Stomach smooth muscle (tissue), 2 donors: ENCODE data around the gene SCRN1.

Experiments
- H3K27ac ChIP-seq: one replicate; pipeline ENCODE4 v1.7.0; 2013; ENCODE audit warnings: mild to moderate bottlenecking, low read length, inconsistent platforms
- H3K27me3 ChIP-seq, 2 donors: one replicate each; pipeline ENCODE4 v1.7.0; 2013; ENCODE audit warnings: low read length in 2 of 2; ENCODE audit not compliant: insufficient read depth in 2 of 2, control insufficient read depth in 1 of 2
- H3K36me3 ChIP-seq, 2 donors: one replicate each; pipeline ENCODE4 v1.7.0; 2013; ENCODE audit warnings: low read length in 2 of 2; ENCODE audit not compliant: control insufficient read depth in 2 of 2, insufficient read depth in 2 of 2
- H3K4me1 ChIP-seq: one replicate; pipeline ENCODE4 v1.7.0; 2013; ENCODE audit warnings: low read length; ENCODE audit not compliant: control insufficient read depth, insufficient read depth
- H3K4me3 ChIP-seq, 2 donors: one replicate each; pipeline ENCODE4 v1.7.0; 2013; ENCODE audit warnings: low read length in 2 of 2
- H3K9ac ChIP-seq, 2 donors: one replicate each; pipeline ENCODE4 v1.7.0; 2013; ENCODE audit warnings: low read length in 2 of 2, mild to moderate bottlenecking in 1 of 2
- H3K9me3 ChIP-seq, 2 donors: one replicate each; pipeline ENCODE4 v1.7.0; 2013; ENCODE audit warnings: low read length in 2 of 2; ENCODE audit not compliant: control insufficient read depth in 2 of 2
- donor health status: healthy.
- donor health status: Pancreatic carcinoma.

SCRN1 gene

GRCh38 chr7:29953726-29954347, 35.8 kb downstream of the SCRN1 start:
- Histone ChIP-seq H3K27me3 (no peaks in the 10 kb centered on the region), H3K4me1 (peaks cover 12% of the 10 kb centered on the region), H3K4me3 (no peak overlapping the region), H3K27ac (no peak overlapping the region), H3K9ac (no peak overlapping the region), H3K9me3 (no peaks in the 10 kb centered on the region), H3K36me3 (peaks cover 21 to 29% of the 10 kb centered on the region in 2 donors)

GRCh38 chr7:29951206-29951605, 38.4 kb downstream of the SCRN1 start:
- peaks cover 29 to 39% of the 10 kb centered on the region in 2 donors for H3K36me3 ChIP-seq

GRCh38 chr7:29950480-29950879, 39.1 kb downstream of the SCRN1 start:
- peaks cover 29 to 37% of the 10 kb centered on the region in 2 donors for H3K36me3 ChIP-seq
- H3K4me3 ChIP-seq, result no peak overlapping the region
- H3K27ac ChIP-seq, result no peak overlapping the region
- H3K9me3 ChIP-seq, result no peaks in the 10 kb centered on the region
- no peak overlapping the region for H3K9ac ChIP-seq
- H3K4me1 ChIP-seq, result no peaks in the 10 kb centered on the region
- H3K27me3 ChIP-seq, result no peaks in the 10 kb centered on the region

More at GRCh38 chr7:29951206-29951605, 38.4 kb downstream of the SCRN1 start:
- H3K27ac ChIP-seq, result no peak overlapping the region
- H3K4me1 ChIP-seq, result peaks cover 2% of the 10 kb centered on the region
- H3K9me3 ChIP-seq, result no peaks in the 10 kb centered on the region
- no peak overlapping the region for H3K4me3 ChIP-seq
- no peak overlapping the region for H3K9ac ChIP-seq
- no peaks in the 10 kb centered on the region for H3K27me3 ChIP-seq

- no peak overlapping the region for H3K4me3 ChIP-seq
- peaks cover 25 to 38% of the 10 kb centered on the region in 2 donors for H3K36me3 ChIP-seq
- H3K27me3 ChIP-seq, result no peaks in the 10 kb centered on the region
- H3K9me3 ChIP-seq, result no peaks in the 10 kb centered on the region
- H3K27ac ChIP-seq, result no peak overlapping the region
- no peaks in the 10 kb centered on the region for H3K4me1 ChIP-seq
- no peak overlapping the region for H3K9ac ChIP-seq
These were observed 41.0 kb downstream of the SCRN1 start for GRCh38 chr7:29948587-29948986.

GRCh38 chr7:29946428-29947186, 43.0 kb downstream of the SCRN1 start:
- H3K4me1 ChIP-seq, result no peaks in the 10 kb centered on the region
- no peak overlapping the region for H3K9ac ChIP-seq
- peaks cover 29 to 47% of the 10 kb centered on the region in 2 donors for H3K36me3 ChIP-seq
- H3K27ac ChIP-seq, result no peak overlapping the region
- H3K9me3 ChIP-seq, result no peaks in the 10 kb centered on the region
- H3K4me3 ChIP-seq, result no peak overlapping the region
- H3K27me3 ChIP-seq, result no peaks in the 10 kb centered on the region

GRCh38 chr7:29945259-29945809, 44.3 kb downstream of the SCRN1 start:
- Histone ChIP-seq H3K4me1 (no peaks in the 10 kb centered on the region), H3K27me3 (no peaks in the 10 kb centered on the region), H3K9me3 (no peaks in the 10 kb centered on the region), H3K9ac (no peak overlapping the region), H3K4me3 (no peak overlapping the region), H3K36me3 (peaks cover 27 to 47% of the 10 kb centered on the region in 2 donors), H3K27ac (no peak overlapping the region)

GRCh38 chr7:29940199-29940598, 49.4 kb downstream of the SCRN1 start:
- H3K9ac ChIP-seq, result no peak overlapping the region
- H3K36me3 ChIP-seq, result peaks cover 38 to 45% of the 10 kb centered on the region in 2 donors
- H3K9me3 ChIP-seq, result no peaks in the 10 kb centered on the region
- H3K27ac ChIP-seq, result no peak overlapping the region
- no peaks in the 10 kb centered on the region for H3K27me3 ChIP-seq
- H3K4me3 ChIP-seq, result no peak overlapping the region
- H3K4me1 ChIP-seq, result no peaks in the 10 kb centered on the region

GRCh38 chr7:29937132-29937531, 52.5 kb downstream of the SCRN1 start:
- Histone ChIP-seq H3K4me3 (no peak overlapping the region), H3K27ac (no peak overlapping the region), H3K9ac (no peak overlapping the region), H3K4me1 (no peaks in the 10 kb centered on the region), H3K36me3 (peaks cover 30 to 38% of the 10 kb centered on the region in 2 donors), H3K9me3 (no peaks in the 10 kb centered on the region), H3K27me3 (no peaks in the 10 kb centered on the region)

GRCh38 chr7:29935111-29935510, 54.5 kb downstream of the SCRN1 start:
- Histone ChIP-seq H3K9ac (no peak overlapping the region), H3K9me3 (no peaks in the 10 kb centered on the region), H3K27me3 (no peaks in the 10 kb centered on the region), H3K4me1 (no peaks in the 10 kb centered on the region), H3K27ac (no peak overlapping the region), H3K4me3 (no peak overlapping the region), H3K36me3 (peaks cover 27% of the 10 kb centered on the region in 2 donors)

- H3K36me3 ChIP-seq, result peaks cover 11 to 20% of the 10 kb centered on the region in 2 donors
- H3K27me3 ChIP-seq, result no peaks in the 10 kb centered on the region
- no peaks in the 10 kb centered on the region for H3K9me3 ChIP-seq
- H3K4me1 ChIP-seq, result no peaks in the 10 kb centered on the region
- H3K27ac ChIP-seq, result no peak overlapping the region
- H3K4me3 ChIP-seq, result no peak overlapping the region
- H3K9ac ChIP-seq, result no peak overlapping the region
These were observed 60.4 kb downstream of the SCRN1 start for GRCh38 chr7:29929018-29929807.
